Measurements from ENCODE around the gene INTS6. TPM values are rescaled to one million over a fixed set of nuclear protein-coding genes. Genes with fewer than 3 reads are reported as not detected.

The INTS6 gene
- total RNA-seq, 4 donors from 2014 or later = 22.4 to 35.0 (median 29.8) TPM

DNA sequence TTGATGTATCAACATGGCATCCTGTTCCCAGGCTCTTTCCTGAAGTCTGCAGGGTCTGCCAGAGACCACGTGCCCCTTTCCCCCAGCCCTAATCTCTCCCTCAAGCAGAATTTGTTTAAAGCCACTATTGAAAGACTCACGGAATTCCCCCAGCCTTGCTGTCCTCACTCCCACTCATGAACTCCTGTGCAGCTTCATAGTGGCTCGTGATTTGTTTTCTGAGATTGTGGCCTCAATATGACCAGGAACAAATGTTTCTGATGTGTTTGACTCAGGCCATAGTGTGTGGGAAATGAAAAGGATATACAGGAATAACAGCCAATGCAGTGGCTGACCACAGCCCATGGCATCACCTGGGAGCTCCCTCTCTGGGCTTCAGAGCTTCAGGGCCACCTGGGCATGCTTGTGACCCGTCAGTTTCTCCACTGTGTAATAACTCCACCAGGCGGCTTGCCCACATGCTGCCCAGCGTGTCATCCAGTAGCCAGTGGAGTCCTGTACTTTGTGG, 121.4 kb downstream of the INTS6 start:
- no peak for ATAC-seq
- Histone ChIP-seq H3K27me3 (no peaks in the 10 kb centered on the region), H3K27ac (no peak overlapping the region), H3K4me3 (no peak overlapping the region), H3K36me3 (no peaks in the 10 kb centered on the region), H3K9me3 (no peaks in the 10 kb centered on the region), H3K4me1 (no peaks in the 10 kb centered on the region)
- TF ChIP-seq POLR2A (IDR thresholded peaks at IDR 0.05) (no peak), CTCF (IDR thresholded peaks at IDR 0.05) (no peak), EP300 (IDR thresholded peaks at IDR 0.05) (no peak), POLR2AphosphoS5 (IDR thresholded peaks at IDR 0.05) (no peak)
- 69 to 70% methylated on average over 4 of the region's 6 CpGs for WGBS, 2 donors (ENCODE audit: low coverage in 1 of 2)

DNA sequence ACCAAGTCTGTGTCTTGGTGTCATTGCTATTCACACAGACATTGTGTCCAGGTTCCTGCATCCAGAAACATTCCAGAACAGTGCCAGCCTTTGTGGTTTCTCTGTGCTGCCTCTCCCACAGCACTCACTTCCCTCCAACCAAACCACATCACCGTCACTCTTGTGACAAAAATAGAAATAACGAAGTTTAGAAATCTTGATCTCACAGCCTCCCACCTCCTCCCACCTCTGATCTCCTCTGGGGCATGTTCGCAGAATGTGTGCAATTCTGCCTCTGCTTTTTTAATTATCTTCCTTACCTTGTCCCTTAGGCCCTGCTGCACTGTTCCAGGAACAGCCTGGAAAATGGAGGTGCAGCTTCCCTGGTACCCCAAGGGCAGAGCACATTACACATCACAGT, 122.0 kb downstream of the INTS6 start:
- H3K9me3 ChIP-seq = no peaks in the 10 kb centered on the region
- H3K36me3 ChIP-seq = no peaks in the 10 kb centered on the region
- no peaks in the 10 kb centered on the region for H3K27me3 ChIP-seq
- H3K4me3 ChIP-seq = no peak overlapping the region
- no peak for TF ChIP-seq CTCF (IDR thresholded peaks at IDR 0.05)
- no peak for TF ChIP-seq POLR2AphosphoS5 (IDR thresholded peaks at IDR 0.05)
- no peak for TF ChIP-seq EP300 (IDR thresholded peaks at IDR 0.05)
- no peak for TF ChIP-seq POLR2A (IDR thresholded peaks at IDR 0.05)
- H3K27ac ChIP-seq = no peak overlapping the region
- no peaks in the 10 kb centered on the region for H3K4me1 ChIP-seq
- no peak for ATAC-seq
- WGBS, 2 donors (ENCODE audit: low coverage in 1 of 2) = 59 to 60% methylated on average over 3 of the region's 3 CpGs

- no peaks in the 10 kb centered on the region for H3K4me1 ChIP-seq
- 96% methylated on average over 3 of the region's 3 CpGs for WGBS, 2 donors (ENCODE audit: low coverage in 1 of 2)
- no peak overlapping the region for H3K4me3 ChIP-seq
- H3K9me3 ChIP-seq = no peaks in the 10 kb centered on the region
- no peak overlapping the region for H3K27ac ChIP-seq
- no peak for ATAC-seq
- H3K27me3 ChIP-seq = no peaks in the 10 kb centered on the region
- TF ChIP-seq POLR2AphosphoS5 (IDR thresholded peaks at IDR 0.05) = no peak
- TF ChIP-seq CTCF (IDR thresholded peaks at IDR 0.05) = no peak
- no peak for TF ChIP-seq EP300 (IDR thresholded peaks at IDR 0.05)
- no peak for TF ChIP-seq POLR2A (IDR thresholded peaks at IDR 0.05)
- H3K36me3 ChIP-seq = no peaks in the 10 kb centered on the region
Observed at GRCh38 chr13:51329606-51330005, 123.2 kb downstream of the INTS6 start.

GRCh38 chr13:51328488-51328887, 124.3 kb downstream of the INTS6 start:
- H3K27ac ChIP-seq = no peak overlapping the region
- no peaks in the 10 kb centered on the region for H3K36me3 ChIP-seq
- 71 to 83% methylated on average over 2 to 4 of the region's 6 CpGs for WGBS, 2 donors (ENCODE audit: low coverage in 1 of 2)
- TF ChIP-seq POLR2A (IDR thresholded peaks at IDR 0.05) (no peak), CTCF (IDR thresholded peaks at IDR 0.05) (no peak), POLR2AphosphoS5 (IDR thresholded peaks at IDR 0.05) (no peak), EP300 (IDR thresholded peaks at IDR 0.05) (no peak)
- H3K27me3 ChIP-seq = no peaks in the 10 kb centered on the region
- H3K4me3 ChIP-seq = no peak overlapping the region
- H3K4me1 ChIP-seq = no peaks in the 10 kb centered on the region
- no peak for ATAC-seq
- no peaks in the 10 kb centered on the region for H3K9me3 ChIP-seq

DNA sequence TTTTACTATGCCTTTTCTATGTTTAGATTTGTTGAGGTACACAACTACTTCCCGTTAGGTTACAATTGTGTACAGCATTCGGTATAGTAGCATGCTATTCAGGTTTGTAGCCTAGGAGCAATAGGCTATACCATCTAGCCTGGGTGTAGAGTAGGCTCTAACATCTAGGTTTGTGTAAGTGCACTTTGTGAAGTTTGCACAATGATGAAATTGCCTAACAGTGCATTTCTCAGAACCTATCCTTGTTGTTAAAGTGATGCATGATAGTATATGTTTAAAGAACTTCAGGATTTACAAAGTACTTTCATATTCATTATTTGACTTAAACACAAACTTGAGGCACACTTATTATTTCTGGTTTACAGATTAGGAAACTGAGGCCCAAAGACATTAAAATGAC, 124.9 kb downstream of the INTS6 start:
- H3K27ac ChIP-seq = no peak overlapping the region
- H3K4me1 ChIP-seq = no peaks in the 10 kb centered on the region
- H3K27me3 ChIP-seq = no peaks in the 10 kb centered on the region
- no peak overlapping the region for H3K4me3 ChIP-seq
- WGBS, 2 donors (ENCODE audit: low coverage in 1 of 2) = 91 to 100% methylated on average over 2 of the region's 2 CpGs
- ATAC-seq = no peak
- H3K9me3 ChIP-seq = no peaks in the 10 kb centered on the region
- no peaks in the 10 kb centered on the region for H3K36me3 ChIP-seq
- no peak for TF ChIP-seq EP300 (IDR thresholded peaks at IDR 0.05)
- TF ChIP-seq CTCF (IDR thresholded peaks at IDR 0.05) = no peak
- no peak for TF ChIP-seq POLR2AphosphoS5 (IDR thresholded peaks at IDR 0.05)
- TF ChIP-seq POLR2A (IDR thresholded peaks at IDR 0.05) = no peak
